GM19043 (cell line): ENCODE results near the gene RNF111.
"Not testable (repeated sequence)": the region's sequence is repeated elsewhere in the genome, so short reads cannot be mapped to it uniquely, and the experiment has no call there.

Source experiments
- ATAC-seq: cut with Tn5 transposase; IDR thresholded peaks from one replicate; pipeline ENCODE4 v1.9.1; 2021; ENCODE audit warnings: low read depth; ENCODE audit not compliant: unreplicated experiment

RNF111 gene

DNA sequence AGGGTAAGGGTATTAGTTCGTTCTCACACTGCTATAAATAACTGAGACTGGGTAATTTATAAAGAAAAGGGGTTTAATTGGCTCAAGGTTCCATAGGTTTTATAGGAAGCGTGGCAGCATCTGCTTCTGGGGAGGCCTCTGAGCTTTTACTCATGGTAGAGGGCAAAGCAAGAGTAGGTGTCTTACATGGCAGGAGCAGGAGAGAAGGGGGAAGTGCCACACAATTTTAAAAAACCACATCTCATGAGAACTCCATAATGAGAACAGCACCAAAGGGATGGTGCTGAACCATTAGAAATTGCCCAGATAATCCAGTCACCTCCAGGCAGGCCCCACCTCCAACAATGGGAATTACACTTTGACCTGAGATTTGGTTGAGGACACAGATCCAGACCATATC lies 12.2 kb downstream of the RNF111 start:
- ATAC-seq = no peak

DNA sequence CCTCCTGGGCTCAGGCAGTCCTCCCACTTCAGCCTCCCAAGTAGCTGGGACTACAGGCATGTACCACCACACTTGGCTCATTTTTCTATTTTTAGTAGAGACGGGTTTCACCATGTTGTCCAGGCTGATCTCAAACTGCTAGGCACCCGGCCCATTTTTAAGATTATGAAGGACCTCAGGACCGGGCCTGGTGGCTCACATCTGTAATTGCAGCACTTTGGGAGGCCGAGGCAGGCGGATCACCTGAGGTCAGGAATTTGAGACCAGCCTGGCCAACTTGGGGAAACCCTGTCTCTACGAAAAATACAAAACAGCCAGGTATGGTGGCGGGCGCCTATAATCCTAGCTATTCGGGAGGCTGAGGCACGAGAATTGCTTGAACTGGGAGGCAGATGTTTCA lies 12.8 kb downstream of the RNF111 start:
- ATAC-seq = not testable (repeated sequence)

DNA sequence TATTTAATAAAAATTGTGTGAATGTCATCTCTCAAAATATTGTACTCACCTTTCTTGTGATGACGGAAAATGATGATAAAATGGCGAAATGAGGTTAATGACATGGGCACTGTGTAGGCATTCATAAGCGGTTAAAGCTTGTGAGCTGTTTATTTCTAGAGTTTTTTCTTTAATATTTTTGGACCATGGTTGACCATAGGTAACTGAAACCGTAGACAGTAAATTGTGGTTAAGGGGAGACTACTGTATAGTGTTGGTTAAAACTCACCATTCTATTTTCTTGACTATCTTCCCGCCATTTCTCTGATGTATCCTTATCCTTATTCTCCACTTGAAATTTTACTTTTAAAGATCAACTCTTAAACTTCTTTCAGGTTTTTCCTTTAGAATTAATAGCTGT lies 14.5 kb downstream of the RNF111 start:
- ATAC-seq = no peak

DNA sequence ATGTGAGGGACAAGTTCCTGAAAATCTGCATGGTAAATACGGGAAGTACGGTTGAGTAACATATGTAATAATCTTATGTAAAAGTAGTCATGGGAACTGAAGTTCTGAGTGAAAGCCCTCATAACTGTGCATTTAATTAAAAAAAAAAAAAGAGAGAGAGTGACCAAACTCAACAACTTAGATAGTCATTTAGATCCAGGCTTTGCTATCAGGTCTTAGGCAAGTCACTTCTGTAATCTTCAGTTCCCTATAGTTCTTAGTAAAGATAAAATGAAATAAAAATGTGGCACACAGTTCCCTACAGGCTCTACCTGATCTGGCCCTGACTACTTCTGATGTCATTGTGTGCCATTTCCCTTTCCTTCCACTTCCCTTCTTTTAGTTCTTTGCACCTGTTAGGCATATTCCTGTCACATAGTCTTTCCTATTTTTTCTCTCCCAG lies 15.0 kb downstream of the RNF111 start:
- no peak for ATAC-seq

DNA sequence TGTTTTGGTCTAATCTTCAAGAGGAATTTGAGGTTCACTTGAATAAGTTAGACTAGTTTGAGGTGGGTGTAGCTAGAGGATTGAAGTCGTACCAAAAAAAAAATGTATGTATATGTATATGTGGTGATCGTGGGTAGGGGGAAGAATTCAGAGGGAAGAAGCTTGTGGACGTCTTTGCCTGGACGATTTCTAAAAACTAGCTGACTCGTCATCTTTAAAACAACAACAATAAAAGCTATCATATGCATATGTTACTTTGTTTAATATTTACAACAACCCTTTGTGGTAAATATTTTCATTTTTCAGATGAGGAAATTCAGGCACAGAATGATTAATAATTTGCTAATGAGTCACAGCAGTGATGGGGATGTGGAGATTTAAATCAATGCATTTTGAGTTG lies 18.1 kb downstream of the RNF111 start:
- ATAC-seq = no peak

DNA sequence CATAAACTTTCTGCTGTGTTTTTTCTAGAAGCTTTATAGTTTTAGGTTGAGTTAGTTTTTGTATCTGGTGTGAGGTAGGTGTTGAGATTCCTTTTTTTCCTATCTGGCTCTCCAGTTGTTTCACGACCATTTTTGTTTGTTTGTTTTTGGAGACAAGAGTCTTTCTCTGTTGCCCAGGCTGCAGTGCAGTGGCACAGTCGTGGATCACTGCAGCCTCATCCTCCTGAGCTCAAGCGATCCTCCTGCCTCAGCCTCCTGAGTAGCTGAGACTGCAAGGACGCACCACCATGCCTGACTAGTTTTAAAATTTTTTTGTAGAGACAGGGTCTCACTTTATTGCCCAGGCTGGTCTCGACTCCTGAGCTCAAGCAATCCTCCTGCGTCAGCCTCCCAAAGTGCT lies 20.6 kb downstream of the RNF111 start:
- ATAC-seq = no peak

DNA sequence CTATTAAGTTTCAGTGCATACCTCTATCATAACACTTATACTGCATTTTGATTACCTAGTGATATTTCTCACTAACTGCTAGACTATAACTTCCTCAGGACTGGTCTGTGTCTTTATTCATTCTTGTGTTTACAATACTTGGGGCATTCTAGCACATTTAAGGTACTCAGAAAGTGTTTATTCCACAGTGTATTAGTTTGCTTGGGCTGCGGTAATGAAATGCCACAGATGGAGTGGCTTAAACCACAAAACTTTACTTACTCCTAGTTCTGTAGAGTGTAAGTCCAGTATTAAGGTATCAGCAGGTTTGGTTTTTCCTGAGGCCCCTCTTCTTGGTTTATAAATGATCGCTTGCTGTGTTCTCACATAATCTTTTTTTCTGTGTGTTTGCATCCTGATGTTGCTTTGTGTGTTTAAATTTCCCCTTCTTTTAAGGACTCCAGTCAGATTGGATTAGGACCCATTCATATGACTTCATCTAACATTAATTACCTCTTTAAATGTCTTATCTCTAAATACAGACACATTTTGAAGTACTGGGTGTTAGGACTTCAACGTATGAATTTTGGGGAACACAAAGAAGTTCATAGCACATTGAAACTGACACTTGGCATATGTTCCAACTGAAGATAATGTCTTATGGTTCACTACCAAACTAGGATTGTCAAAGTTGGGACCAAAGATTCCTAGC lies 23.9 kb downstream of the RNF111 start:
- no peak for ATAC-seq

DNA sequence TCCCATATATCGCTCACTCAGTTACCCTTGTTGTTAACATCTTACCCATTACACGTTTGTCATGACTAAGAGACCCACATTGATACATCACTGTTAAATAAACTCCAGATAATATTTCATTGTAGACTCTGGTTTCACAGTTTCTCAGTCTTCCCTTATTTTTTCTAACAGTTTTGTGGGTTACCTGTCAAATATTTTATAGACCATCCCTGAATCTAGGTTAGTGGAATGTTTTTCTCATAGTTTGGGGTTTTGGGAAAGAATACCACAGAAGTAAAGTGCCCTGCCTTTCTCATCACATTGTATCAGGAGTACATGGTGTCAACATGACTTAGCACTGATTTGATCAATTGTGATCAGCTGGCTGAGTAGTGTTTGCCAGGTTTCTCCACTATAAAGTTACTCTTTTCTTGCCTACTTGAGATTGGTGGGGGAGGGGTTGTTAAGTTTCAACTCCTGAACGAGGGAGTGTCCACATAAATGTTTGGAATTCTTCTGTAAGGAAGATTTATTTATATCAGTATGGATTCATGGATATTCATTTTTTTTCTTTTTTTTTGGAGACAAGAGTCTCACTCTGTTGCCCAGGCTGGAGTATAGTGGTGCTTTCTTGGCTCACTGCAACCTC lies 25.9 kb downstream of the RNF111 start:
- no peak for ATAC-seq

DNA sequence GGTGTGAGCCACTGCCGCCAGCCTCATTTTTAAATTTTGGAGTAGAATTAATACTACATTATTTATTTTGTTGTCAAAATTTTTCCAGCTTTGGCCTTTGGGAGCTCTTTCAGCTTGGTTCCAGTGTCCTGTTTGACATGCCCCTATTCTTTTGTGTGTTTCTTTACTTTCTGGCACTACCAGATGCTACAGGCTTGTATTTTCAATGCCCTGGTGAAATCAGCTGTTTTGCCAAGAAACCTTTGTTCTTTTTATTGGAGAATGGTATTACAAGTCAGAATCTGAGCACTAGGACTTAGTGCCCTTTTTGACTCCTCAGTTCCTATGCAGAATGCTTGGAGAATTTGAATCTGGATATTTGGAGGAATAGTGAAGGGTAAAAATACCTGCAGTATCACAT lies 26.6 kb downstream of the RNF111 start:
- ATAC-seq = no peak

DNA sequence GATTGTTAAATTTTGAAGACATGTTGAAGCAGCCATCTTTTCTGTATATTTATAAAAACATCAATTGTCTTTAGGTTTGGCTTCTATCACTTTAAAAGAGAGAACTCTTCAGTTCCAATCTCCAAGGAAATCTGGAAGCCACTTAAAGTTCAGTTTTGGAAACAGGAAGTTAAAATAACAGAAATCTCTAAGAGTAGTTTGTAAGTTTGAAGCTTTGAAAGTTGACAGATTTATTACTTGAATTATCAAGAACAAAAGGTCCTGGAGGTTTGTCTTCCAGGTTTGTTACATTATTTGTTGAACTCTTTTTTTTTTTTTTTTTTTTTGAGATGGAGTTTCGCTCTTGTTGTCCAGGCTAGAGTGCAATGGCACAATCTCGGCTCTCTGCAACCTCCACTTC lies 30.0 kb downstream of the RNF111 start:
- ATAC-seq = no peak

DNA sequence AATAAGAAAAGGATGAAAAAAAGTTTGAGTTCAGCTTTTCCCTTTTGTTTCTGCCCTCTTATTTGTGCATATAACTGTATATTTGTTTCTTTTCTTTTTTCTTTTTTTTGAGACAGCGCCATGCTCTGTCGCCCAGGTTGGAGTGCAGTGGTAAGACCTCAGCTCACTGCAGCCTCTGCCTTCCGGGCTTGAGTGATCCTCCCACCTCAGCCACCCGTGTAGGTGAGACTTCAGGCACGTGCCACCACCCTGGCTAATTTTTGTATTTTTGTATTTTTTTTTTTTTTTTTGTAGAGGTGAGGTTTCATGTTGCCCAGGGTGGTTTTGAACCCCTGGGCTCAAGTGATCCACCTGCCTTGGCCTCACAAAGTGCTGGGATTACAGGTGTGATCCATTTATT lies 31.4 kb downstream of the RNF111 start:
- no peak for ATAC-seq

DNA sequence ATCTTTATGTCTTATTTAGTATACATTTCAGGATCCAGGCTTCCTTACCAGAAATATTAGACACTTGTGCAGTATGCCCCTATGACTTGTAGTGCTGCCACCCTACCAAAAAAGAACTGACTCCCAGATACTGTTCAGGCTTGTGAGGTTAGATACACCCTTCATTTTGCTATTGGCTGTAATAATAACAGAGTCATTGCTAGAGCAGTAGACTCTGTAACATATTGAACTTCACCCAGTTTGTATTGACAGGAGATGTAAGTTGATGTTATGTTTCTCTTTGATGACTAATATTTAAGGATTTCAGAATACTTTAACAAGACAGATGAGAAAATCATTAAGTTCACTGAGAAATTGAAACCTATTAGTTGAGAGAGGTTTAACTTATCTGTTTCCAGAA lies 32.9 kb downstream of the RNF111 start:
- no peak for ATAC-seq

DNA sequence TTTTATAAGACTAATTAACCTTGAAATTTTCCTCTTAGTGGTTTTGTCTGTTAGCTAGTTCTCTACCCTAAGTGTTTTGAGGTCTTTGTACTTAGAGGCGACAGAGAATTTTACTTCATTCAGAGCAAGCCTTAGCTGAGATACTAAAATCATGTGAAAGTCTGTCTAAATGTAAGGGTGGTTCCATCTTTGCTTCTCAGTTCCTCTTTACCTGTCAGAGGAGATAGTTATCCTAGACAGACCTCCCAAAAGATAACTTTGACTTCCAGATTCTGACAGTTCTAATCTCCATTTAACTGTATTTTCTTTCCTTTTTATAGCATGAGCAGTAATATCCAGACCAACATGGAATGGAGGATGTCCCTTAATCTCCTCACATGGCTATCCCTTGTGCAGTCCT lies 34.7 kb downstream of the RNF111 start:
- no peak for ATAC-seq

DNA sequence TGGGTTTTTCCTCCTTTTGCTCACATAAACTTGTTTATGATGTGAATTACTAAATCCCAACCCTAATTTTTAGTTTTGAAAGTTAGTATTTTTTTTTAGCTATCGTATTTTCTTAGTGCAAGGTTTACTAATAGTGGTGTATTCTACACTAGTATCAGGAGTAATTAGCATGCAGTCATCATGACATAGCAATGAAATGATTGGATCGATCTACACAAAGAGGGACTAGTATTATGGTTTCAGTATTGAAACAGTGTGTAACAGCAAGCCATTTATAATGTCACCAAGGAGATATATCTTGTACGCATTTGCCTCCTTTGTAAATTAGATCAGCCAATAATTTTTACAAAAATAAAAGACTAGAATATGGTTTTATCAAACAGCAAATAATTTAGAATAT lies 38.7 kb downstream of the RNF111 start:
- ATAC-seq = no peak

DNA sequence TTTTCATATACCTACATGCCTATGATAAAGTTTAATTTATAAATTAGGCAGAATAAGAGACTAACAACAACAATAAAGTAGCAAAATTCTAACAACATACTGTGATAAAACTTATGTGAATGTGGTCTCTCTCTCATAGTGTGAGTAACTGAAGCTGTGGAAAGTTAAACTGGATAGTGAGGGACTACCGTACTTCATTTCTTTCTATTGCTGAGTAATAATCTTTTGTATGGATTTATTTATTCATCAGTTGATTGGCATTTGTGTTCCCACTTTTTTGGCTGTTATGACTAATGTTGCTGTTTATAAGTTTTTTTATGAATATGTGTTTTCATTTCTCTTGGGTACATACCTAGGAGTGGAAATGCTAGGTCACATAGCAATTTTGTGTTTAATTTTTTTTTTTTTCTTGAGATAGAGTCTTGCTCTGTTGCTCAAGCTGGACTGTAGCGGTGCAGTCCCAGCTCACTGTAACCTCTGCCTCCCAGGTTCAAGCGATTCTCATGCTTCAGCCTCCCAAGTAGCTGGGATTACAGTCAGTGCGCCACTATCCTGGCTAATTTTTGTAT lies 41.0 kb downstream of the RNF111 start:
- no peak for ATAC-seq

DNA sequence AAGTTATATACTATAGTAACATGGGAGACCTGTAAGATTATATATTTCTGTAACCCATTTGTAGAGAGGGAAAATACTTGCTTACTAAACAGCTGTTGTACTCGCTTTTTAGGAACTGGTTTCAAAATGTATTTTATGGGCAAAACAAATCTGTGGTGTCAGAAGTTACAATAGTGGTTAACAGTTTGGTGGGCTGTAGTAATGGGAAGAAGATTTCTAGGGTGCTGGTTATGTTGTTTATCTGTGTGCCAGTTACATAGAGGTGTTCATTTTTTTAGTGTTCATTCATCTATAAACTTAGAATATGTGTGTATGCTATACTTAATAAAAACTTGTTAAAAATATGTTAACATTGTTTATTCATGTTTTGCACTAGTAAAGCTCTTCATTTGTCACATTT lies 42.1 kb downstream of the RNF111 start:
- ATAC-seq = no peak

DNA sequence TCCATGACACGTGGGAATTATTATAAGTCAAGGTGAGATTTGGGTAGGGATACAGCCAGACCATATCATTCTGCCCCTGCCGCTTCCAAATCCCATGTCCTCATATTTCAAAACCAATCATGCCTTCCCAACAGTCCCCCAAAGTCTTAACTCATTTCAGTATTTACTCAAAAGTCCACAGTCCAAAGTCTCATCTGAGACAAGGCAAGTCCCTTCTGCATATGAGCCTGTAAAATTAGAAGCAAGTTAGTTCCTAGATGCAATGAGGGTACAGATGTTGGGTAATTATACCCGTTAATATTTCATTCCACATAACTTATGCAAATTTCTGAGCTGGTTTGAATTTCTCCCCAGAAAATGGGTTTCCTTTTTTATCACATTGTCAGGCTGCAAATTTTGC lies 47.7 kb downstream of the RNF111 start:
- ATAC-seq = no peak

DNA sequence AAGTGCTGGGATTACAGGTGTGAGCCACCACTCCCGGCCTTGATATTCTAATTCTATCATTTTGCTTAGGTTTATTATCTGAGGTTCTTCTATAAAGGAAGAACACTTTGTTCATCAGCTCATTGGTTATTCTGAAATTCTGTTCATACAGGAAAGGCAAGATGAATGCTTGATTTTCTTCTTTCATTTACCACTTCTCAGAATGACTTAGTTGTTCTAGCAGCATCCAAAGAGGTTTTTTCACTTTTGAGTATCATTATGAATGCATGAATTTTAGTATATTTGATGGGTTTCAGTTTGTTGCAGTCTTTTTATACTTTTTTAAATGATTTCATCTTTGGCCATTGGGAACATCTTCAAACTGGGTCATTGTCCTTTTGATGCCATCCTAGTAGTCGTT lies 51.8 kb downstream of the RNF111 start:
- ATAC-seq = no peak

DNA sequence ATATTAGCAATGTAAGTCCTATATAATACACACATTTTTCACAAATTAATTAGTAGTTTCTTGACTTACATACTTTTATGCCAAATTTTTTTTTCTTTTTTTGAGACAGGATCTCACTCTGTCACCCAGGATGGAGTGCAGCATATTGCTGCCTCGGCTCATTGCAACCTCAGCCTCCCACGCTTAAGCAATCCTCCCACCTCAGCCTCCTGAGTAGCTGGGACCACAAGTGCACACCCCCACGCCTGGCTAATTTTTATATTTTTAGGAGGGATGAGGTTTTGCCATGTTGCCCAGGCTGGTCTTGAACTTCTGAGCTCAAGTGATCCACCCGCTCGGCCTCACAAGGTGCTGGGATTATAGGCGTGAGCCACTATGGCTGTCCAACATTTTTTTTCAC lies 54.6 kb downstream of the RNF111 start:
- ATAC-seq = no peak

DNA sequence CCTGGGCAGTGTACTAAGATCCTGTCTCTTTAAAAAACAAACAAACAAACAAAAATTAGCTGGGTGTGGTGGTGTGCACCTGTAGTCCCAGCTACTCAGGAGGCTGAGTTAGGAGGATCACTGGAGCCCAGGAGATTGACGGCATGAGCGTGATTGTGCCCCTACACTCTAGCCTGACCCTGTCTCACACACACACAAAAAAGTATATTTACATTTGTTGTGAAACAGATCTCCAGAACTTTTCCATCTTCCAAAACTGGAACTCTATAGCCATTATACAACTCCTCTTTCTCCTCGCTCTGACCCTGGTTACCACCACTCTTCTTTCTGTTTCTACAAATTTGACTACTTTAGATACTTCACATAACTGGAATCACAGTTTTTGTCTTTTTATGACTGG lies 61.4 kb downstream of the RNF111 start:
- no peak for ATAC-seq

DNA sequence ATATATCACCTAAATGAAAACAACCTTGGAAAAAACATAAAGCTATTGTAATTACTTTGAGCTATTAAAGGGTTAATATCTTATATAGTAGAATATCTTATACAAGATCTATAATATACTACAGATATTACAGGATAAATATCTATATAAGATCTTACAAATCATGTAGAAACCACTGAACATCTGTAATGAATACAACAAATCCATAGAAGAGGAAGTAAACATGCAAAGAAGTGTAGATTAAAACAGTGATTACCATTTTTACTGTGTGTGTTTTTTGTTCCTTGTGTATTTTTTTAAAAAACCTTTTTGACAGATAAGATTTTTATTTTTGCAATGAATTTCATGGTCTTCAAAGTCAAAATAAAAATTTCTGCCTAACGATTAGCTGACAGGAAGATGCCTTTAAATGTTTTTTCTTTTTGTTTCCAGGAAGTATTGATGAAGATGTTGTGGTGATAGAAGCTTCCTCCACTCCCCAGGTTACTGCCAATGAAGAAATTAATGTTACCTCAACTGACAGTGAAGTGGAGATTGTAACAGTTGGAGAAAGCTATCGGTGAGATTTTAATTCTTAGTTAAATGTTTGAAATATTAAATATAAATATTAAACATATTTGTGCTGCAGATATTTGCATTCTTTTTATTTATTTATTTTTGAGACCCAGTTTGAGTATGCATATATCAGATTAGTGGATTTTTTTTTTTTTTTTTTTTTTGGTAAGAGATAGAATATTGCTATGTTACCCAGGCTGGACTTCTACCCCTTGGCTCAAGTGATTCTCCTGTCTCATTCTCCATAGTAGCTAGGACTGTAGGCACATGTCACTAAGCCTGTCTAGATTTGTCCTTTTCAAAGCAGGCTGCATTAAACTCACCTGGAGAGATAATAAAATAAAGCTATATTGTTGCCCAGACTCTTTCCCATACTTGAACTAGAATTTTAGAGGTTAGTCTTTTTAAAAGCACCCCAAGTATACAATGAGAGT lies 64.7 kb downstream of the RNF111 start:
- ATAC-seq = no peak
